Bronchus fibroblast of lung (primary cell): ENCODE data around the gene ZNF85. TPM values are rescaled to one million over a fixed set of nuclear protein-coding genes. Genes with fewer than 3 reads are reported as not detected.

Experiments
- total RNA-seq: library from RNA; depleted of rRNA; stranded (reverse); fragments of >200 nt; gene quantifications from 2 replicates; pipeline ENCODE4 v1.2.3, GENCODE V29; 2015

Gene ZNF85
- total RNA-seq: 5.9 and 6.7 TPM in 2 replicates

GRCh38 chr19:20923077-20923871 is at the start of gene ZNF85:
ZNF85 (plus strand) TSS chr19:20923251; CDS start chr19:20923401, 150 bp downstream.

Other genes starting within 250 kb of the ZNF85 start
- gene ZNF66, start 146.9 kb upstream of the ZNF85 start, total RNA-seq: 0.59 and 2.5 TPM in 2 replicates
- gene ZNF430, start 97.4 kb downstream of the ZNF85 start, total RNA-seq: 2.9 and 5.9 TPM in 2 replicates
- 7.4 and 11.6 TPM in 2 replicates for gene ZNF714, start 159.0 kb downstream of the ZNF85 start, total RNA-seq
- 3.3 and 6.1 TPM in 2 replicates for gene ZNF431, start 218.8 kb downstream of the ZNF85 start, total RNA-seq